ENCODE data around the gene ZNF837. TPM values are rescaled to one million over a fixed set of nuclear protein-coding genes. Genes with fewer than 3 reads are reported as not detected.

Gene ZNF837
- total and polyA plus RNA-seq, 2 of the 4 experiments (the other 2 are of a cell fraction) = 0.54 to 1.2 TPM

DNA sequence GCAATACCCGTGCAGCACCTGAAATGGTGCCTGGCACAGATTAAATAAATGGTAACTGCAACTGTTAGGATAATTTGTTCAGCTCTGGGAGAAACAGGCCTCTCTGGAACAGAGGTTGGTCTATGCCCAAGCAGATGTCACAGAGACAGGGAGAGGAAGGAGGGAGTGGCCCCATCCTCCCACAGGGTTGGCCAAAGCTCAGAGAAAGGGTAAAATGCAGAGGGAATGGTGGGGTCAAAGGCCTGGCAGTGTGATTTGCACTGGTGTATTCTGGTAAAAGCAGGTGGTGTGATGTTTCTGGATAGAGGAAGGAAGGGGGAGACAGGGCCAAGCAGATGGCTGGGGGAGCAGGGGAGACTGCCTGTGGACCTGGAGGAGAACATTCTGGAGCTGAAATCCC is 44.6 kb downstream of the ZNF837 start:
- Histone ChIP-seq H3K23ac (ENCODE audit: low read depth, low read length) (no peak overlapping the region), H3K27ac (ENCODE audit: insufficient read depth, low read length) (no peak overlapping the region), H3K9ac (ENCODE audit: low read depth, low read length) (no peak overlapping the region), H2AK9ac (replicated peaks; ENCODE audit: low read depth, low read length, poor library complexity) (no peak overlapping the region), H3K9me3 (ENCODE audit: control insufficient read depth, insufficient read depth, low read length) (peaks cover 15% of the 10 kb centered on the region), H3K14ac (replicated peaks; ENCODE audit: low read depth, low read length) (no peak overlapping the region), H3K79me1 (ENCODE audit: low read depth in 1 of 2, low read length in 2 of 2) (peaks cover 17 to 40% of the 10 kb centered on the region in 2 experiments; a peak in 3 of 4 replicates), H4K20me1 (ENCODE audit: insufficient read depth, low read length) (peaks cover 6% of the 10 kb centered on the region; the same call in 1 of the 2 replicates), H2BK20ac (ENCODE audit: low read depth, low read length) (no peak overlapping the region), H3K18ac (ENCODE audit: low read depth, low read length) (no peak overlapping the region), H3K4me3 (ENCODE audit: insufficient read depth, low read depth, low read length) (no peak overlapping the region), H3K56ac (ENCODE audit: extremely low read depth, insufficient read depth, low read length) (no peak overlapping the region), H4K91ac (ENCODE audit: insufficient read depth, low read depth, low read length) (no peak overlapping the region), H2AFZ (replicated peaks; ENCODE audit: low read length, poor library complexity) (no peak overlapping the region), H4K8ac (ENCODE audit: low read depth in 2 of 2, low read length in 2 of 2) (no peak overlapping the region), H3K9me1 (ENCODE audit: insufficient read depth, low read length) (0 out of 2 replicates have a peak, but pooled peaks cover 3% of the 10 kb centered on the region), H2AK5ac (ENCODE audit: low read depth, low read length) (no peak overlapping the region), H3K36me3 (ENCODE audit: control insufficient read depth, insufficient read depth, low read length) (peaks cover 42% of the 10 kb centered on the region), H4K5ac (ENCODE audit: low read depth, low read length) (no peak overlapping the region), H2BK120ac (ENCODE audit: low read depth, low read length) (no peak overlapping the region), H3K27me3 (ENCODE audit: control insufficient read depth, insufficient read depth, low read length) (no peaks in the 10 kb centered on the region), H3K4me2 (ENCODE audit: low read depth, low read length) (no peak overlapping the region), H2BK5ac (ENCODE audit: low read depth, low read length, poor library complexity, severe bottlenecking) (no peak overlapping the region), H3K4ac (ENCODE audit: low read depth, low read length) (no peak overlapping the region), H3K4me1 (ENCODE audit: control insufficient read depth, insufficient read depth, low read length) (no peaks in the 10 kb centered on the region), H2BK15ac (ENCODE audit: low read depth, low read length) (no peak overlapping the region)
- DNase-seq = no peak
- ChIA-PET POLR2A (ENCODE audit: unreplicated experiment) (no interaction called here), CTCF (no interaction called here)
- intact Hi-C loops (cut with micrococcal nuclease) = no loop called here
- in situ Hi-C loops (cut with MboI; ENCODE audit: low sequenced_read_pairs) = no loop called here
- no TSS peak for BruUV-seq (replicated peaks)
- WGBS, 2 experiments (ENCODE audit: extremely low coverage in 2 of 2, insufficient read length in 1 of 2) = 100% methylated on average over 1 of the region's 1 CpG; no CpG with 5 or more reads in 1 of the 2 experiments
- no peak for ATAC-seq (ENCODE audit: low read depth)
- no peak for TF ChIP-seq BHLHE40 (IDR thresholded peaks at IDR 0.05; ENCODE audit: low read depth, low read length)
- no peak for TF ChIP-seq CHD1 (IDR thresholded peaks at IDR 0.05; ENCODE audit: low read depth, low read length)
- TF ChIP-seq MAFK (IDR thresholded peaks at IDR 0.05; ENCODE audit: low read depth, low read length) = no peak
- no peak for TF ChIP-seq RFX5 (IDR thresholded peaks at IDR 0.05; ENCODE audit: low read depth, low read length)
- no peak for TF ChIP-seq NFE2L2 (IDR thresholded peaks at IDR 0.05; ENCODE audit: low read depth, low read length)
- no peak for TF ChIP-seq SMC3 (IDR thresholded peaks at IDR 0.05; ENCODE audit: low read depth, low read length)
- TF ChIP-seq ELK1 (IDR thresholded peaks at IDR 0.05; ENCODE audit: borderline replicate concordance, low read depth, low read length) = no peak
- TF ChIP-seq, protein P1, sequence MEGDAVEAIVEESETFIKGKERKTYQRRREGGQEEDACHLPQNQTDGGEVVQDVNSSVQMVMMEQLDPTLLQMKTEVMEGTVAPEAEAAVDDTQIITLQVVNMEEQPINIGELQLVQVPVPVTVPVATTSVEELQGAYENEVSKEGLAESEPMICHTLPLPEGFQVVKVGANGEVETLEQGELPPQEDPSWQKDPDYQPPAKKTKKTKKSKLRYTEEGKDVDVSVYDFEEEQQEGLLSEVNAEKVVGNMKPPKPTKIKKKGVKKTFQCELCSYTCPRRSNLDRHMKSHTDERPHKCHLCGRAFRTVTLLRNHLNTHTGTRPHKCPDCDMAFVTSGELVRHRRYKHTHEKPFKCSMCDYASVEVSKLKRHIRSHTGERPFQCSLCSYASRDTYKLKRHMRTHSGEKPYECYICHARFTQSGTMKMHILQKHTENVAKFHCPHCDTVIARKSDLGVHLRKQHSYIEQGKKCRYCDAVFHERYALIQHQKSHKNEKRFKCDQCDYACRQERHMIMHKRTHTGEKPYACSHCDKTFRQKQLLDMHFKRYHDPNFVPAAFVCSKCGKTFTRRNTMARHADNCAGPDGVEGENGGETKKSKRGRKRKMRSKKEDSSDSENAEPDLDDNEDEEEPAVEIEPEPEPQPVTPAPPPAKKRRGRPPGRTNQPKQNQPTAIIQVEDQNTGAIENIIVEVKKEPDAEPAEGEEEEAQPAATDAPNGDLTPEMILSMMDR (conservative IDR thresholded peaks at IDR 0.05; ENCODE audit: low read depth, low read length) = no peak
- no peak for TF ChIP-seq RCOR1 (IDR thresholded peaks at IDR 0.05; ENCODE audit: insufficient replicate concordance, low read length)
- no peak for TF ChIP-seq CEBPB (IDR thresholded peaks at IDR 0.05; ENCODE audit: low read depth, low read length)
- TF ChIP-seq MXI1 (IDR thresholded peaks at IDR 0.05; ENCODE audit: borderline replicate concordance, low read depth, low read length) = no peak
- no peak for TF ChIP-seq POLR2A (IDR thresholded peaks at IDR 0.05; ENCODE audit: low read depth, low read length)
- no peak for TF ChIP-seq RAD21 (IDR thresholded peaks at IDR 0.05; ENCODE audit: low read length)
- no peak for TF ChIP-seq MAZ (IDR thresholded peaks at IDR 0.05; ENCODE audit: borderline replicate concordance, low read depth, low read length)
- TF ChIP-seq, protein P2, sequence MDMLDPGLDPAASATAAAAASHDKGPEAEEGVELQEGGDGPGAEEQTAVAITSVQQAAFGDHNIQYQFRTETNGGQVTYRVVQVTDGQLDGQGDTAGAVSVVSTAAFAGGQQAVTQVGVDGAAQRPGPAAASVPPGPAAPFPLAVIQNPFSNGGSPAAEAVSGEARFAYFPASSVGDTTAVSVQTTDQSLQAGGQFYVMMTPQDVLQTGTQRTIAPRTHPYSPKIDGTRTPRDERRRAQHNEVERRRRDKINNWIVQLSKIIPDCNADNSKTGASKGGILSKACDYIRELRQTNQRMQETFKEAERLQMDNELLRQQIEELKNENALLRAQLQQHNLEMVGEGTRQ (IDR thresholded peaks at IDR 0.05; ENCODE audit: low read depth, low read length) = no peak
- TF ChIP-seq FOS (IDR thresholded peaks at IDR 0.05; ENCODE audit: low read depth, low read length) = no peak
- dilution Hi-C loops (cut with HindIII; ENCODE audit: low sequenced_read_pairs, unreplicated experiment) = no loop called here

All from IMR-90 (cell line).